HPDE6-E6E7 (cell line): Measurements from ENCODE around the gene LRP1B.
"Not testable (repeated sequence)": the region's sequence is repeated elsewhere in the genome, so short reads cannot be mapped to it uniquely, and the experiment has no call there.

Experiments used
- DNase-seq: peaks from one replicate; pipeline ENCODE4 v3.0.0; 2011; ENCODE audit warnings: missing footprints; ENCODE audit errors: extremely low spot score

LRP1B gene

DNA sequence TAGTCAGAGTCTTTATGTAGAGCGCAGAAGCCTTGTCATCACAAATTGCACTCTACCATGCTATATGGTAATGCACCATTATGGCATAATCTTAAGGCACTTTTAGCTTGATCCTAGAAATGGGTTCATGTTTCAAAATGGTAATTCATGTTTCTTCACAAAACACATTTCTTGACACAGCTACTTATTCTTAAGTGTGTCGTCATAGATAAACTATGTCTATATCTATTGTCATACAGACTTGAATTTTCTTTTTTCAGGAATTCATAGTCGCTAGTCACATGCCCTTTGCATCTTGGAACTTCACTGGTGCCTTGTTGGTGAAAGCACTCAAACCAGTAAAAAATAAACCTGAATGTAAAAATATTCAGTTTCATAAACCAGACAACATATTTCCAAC lies 1578.2 kb downstream of the LRP1B start:
- no peak for DNase-seq

DNA sequence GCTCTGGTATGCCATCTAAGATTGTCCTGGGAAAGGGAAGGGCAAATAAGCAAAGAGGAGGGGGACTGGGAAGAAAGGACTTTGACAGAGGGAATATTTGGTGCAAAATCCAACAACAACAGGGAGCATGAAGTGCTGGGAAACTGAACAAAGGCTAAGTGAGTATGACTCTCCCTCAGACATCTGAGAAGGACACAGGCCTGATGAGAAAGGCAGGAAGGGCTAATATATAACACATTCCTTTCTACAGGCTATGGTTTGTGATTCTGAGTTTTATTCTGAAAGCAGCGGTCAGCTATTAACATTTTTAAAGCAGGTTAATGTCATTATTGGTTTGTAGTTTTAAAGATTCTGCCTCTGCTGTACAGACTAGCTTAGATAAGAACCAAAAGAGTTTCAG lies 1579.5 kb downstream of the LRP1B start:
- DNase-seq, result no peak

DNA sequence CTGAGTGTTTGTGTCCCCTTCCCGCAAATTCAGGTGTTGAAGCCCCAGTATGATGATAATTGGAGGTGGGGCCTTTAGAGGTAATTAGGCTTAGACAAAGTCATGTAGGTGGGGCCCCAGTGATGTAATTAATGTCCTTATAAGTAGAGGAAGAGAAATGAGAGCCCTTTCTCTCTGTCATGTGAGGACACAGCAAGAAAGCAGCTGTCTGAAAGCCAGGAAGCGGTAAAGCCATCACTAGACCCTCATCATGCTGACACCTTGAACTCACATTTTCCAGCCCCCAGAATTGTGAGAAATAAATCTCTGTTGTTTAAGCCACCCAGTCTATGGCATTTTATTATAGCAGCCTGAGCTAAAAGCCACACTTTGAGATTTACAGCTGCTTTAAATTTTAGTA lies 1580.0 kb downstream of the LRP1B start:
- DNase-seq, result no peak

DNA sequence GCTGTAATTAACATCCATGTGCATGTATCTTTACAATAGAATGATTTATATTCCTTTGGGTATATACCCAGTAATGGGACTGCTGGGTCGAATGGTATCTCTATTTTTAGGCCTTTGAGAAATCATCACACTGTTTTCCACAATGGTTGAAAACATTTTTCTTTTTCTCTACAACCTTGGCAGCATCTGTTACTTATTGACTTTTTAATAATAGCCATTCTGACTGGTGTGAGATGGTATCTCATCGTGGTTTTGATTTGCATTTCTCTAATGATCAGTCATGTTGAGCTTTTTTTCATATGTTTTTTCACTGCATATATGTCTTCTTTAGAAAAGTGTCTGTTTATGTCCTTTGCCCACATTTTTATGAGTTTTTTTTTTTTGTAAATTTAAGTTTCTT lies 1586.0 kb downstream of the LRP1B start:
- not testable (repeated sequence) for DNase-seq

DNA sequence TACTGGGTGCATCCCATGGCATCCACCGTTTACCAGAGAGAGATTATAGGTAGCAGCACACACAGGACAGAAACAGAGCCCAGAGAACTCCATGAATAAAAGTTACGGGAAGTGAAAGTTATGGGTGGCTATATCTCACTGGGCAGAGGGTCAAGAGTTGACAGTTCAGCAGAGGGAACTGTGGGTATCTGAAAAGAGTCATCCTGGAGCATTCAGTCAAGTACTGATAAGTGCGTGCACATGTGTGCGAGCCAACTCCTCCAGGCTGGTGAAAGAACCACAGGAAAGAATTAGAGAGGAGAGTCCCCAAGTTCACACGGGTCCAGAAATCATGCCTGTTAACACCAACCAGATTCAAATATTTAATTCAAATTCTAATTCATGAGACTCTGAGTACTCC lies 1588.2 kb downstream of the LRP1B start:
- DNase-seq, result no peak

DNA sequence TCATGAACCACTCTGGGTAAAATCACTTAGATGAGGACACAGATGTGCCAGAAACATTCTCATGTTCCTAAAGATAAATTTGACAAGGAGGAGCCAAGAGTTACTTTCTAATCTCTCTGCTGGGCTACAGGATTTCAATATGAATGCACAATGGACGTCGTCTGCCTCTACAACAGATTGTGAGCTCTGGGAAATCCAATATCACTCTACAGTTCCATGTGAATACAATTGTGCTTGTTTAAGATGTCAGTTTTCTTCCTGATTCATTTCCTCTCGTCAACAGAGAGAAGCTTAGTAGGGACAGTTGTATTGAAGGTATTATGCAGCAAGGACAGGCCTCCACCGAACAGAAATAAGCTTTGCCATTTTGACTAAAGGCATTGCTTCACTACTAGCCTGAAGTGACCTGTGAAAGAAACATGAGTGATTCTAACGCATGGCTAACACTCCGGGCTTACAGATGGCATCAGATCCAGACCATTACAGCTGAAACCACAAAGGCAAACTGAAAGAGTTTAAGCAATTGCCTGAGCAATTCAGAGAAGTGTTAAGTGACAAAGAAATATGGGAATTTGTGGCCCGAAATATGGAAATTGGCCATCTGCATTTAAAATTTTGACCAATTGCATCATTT lies 1591.5 kb downstream of the LRP1B start:
- DNase-seq, result no peak

DNA sequence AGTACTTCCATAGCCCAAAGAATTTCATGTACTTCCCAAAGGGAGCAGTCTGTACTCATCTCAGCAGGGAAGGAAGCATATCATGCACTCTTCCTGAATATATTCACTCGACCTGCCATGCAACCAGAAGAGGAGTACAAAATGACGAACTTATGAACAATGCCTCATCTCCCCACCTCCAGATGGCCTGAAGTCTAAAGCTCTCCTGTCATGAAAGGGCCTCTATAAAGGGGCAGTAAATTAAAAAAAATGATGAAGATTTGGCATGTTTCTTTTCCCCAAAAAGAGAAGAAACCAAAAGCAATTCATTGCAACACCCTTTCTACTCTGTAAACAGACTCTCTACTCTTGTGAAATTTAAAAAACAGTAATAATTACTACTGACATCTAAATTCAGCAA lies 1601.1 kb downstream of the LRP1B start:
- DNase-seq, result no peak

DNA sequence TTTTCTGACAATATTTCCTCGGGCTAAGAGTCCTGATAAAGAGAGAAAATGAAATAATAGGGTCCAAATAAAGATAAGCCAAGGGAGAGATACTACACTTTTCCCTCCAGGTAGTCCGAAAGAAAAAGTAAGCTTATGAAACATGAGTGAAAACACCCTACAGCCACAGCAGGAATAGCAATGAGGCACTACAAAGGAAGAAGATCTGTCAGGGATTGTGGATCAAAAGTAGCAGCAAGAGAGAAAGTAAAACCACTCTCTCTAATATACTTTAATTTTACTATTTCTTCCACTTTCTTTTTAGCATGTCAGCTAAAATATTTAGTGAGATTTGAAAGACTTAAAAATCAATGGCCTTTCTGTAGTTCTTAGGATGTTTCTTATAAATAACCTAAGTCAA lies 1601.8 kb downstream of the LRP1B start:
- no peak for DNase-seq

DNA sequence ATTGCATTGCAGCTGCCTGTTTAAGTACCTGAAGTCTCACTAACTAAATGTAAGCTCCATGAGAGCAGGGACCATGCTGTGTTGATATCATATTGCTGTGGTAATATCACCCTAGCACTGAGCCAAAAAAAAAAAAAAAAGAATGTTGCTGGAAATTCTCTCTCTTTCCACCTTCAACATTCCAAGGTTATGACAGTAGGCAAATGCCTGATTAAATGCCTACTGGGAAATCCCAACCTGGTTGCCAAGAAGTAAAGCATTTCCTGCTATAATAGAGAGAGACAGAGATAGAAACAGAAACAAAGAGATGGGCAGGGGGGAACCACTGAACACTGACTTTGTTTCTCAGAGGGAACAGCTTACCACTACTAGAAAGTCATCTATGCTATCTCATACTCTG lies 1604.2 kb downstream of the LRP1B start:
- no peak for DNase-seq

DNA sequence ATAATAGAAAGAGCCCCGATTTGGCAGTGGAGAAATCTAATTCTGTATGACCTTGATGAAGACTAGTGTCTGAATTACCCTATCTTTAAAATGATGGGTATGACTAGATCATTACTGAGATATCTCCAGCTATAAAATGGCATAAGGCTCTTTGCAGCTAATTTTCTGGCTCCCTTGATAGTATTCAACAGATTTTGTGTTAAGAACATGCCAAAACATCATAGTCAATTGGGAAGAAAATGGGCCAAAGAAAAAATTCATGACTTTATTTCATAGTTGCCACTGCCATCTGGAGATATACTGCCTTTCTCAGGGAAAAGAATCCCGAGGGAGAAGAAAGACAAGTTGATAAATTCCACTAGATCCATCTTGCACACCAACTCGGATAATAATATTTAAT lies 1618.7 kb downstream of the LRP1B start:
- DNase-seq, result no peak

DNA sequence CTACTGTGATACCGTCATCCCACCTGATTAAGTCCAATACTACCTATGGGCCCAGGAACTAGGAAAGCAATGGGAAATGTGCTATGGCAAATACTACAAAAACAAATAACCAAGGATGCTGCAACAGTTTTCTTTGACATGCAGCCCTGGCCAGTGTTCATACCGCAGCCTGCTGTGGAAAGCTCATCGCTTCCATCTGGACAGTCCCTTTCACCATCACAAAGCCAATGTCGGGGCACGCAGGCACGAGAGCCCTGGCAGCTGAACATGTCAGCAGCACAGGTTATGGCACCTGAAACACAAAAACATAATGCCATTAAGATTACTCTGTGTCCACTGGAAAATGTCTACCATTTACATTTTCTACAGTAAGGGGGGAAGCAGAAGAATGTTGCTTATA lies 1621.1 kb downstream of the LRP1B start:
- no peak for DNase-seq

DNA sequence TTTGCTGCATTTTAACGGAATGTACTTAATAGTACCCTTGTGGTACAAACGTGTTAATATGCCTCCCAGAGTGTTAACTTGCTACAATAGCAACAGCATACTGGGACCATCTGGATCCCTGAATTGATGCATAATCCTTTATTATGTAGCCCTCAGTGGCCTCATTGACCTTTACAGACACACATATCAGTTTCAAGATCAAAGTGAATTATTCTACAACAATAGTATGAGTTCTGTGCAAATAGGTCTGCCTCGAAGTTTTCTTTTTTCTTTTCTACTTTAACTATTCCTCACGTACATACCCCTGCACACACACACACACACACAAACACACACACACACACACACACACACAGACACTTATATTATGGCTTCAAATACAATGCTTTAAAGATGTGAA lies 1622.1 kb downstream of the LRP1B start:
- no peak for DNase-seq

DNA sequence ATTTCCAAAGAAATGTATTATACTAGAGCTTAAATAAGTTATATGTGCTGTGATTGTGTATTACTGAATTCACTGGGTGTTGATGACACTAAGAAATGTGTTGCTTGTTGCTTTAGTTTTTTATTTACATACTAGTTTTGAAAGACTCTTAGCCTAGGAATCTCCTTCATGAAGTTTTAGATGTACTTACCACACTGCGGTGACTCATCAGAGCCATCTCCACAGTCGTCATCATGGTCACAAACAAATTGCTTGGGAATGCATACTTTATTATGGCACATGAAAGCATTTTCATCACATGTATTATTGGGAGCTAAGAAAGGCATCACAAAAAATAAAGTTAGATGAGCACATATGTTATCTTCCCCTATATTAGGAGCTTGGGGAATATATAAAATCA lies 1624.2 kb downstream of the LRP1B start:
- DNase-seq, result peak; percentile 2

DNA sequence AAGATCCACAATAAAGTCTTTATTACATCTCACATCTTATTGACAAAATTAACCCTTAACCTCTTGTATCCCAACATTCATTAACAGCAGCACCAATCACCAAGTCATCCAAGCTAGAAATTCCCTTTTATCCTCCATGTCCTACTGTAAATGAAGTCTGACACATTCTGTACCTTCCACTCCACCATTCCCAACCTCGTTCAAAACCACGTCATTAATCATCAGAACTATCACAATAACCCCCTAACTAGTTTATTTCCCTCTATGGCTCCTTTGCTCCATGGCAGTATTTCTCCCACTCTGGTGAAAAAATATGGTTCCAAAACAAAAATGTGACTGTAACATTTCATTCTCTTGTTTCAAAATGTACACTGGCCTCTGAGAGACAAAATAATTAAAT lies 1626.2 kb downstream of the LRP1B start:
- DNase-seq, result no peak

DNA sequence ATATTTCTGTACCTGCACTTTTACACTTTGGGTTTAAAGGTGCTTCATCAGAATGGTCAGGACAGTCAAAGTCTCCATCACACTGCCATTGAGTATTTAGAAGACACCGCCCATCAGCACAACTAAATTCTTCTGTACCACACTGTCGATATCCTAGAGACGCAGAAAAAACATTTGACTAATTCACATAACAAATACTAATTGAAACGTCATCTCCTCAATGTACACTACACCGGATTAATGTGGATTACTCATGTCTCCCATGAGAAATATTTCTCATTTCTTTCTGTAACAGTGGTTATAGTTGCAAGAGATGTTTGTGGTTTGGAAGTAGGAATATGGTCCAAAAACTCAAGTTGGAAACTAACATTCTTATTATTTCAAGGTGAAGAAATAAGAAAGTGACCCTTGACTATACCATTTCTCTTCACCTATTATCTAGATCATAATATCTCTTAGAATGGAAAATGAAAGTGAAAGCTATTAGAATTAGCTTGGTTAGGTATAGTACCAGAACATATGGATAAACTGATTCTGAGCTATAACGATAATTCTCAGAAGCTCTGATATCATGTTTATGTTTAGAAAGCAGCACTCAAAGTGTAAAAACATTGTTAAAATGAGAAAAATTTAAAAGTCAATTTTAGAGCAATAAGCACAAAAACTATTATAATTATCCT lies 1627.7 kb downstream of the LRP1B start:
- DNase-seq, result peak; percentile 4

DNA sequence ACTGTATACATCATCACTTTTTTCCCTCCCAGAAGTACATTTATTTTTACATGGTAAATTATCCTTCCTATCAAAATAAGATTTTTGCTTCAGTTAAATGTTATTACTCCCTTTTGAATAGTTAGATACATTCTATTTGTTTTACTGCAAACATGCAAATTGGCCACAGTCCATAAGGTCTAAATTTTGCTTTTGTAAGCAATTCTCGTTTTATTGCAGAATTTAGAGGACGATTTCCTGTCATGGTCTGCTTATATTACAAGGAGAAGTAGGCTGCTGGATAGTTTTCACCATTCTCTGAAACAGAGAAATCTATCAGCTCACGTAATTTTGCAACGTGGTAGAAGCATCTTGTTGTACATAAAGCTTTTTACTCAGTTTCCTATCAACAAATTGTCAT lies 1632.5 kb downstream of the LRP1B start:
- DNase-seq, result no peak

DNA sequence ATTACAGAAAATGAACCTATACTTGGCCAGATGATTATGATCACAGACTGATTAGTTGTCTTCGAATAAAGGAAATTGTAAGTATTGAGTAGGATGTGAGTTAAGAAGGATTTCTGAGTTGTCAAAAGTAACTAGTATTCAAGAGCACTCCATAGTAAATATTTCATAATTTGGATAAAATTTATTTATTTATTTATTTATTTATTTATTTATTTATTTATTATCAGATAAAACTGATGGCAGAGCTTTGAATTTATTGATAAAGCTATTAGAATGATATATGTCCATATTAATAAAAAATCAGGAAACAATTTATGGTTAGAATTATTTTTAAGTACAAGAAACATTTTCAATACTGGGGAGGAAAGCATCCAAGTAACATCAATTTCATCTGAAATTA lies 1634.1 kb downstream of the LRP1B start:
- no peak for DNase-seq

DNA sequence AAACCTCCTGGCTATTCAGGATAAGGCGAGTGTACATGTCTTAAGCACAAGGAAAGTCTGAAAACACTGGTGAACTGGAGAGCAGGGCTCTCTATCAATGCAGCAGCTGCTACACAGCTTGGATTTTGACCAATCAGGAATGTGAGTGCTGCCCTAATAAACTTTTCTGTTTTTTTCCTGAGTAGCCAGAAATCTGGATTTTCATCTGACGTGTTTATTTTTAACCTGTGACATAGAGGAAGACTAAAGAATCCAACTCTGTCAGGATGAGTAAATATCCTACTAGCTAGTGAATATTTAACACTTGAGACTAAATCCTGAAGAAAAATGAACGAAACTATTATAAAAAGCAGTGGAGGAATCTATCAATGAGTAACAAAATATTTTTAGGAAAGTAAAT lies 1638.9 kb downstream of the LRP1B start:
- DNase-seq, result no peak

DNA sequence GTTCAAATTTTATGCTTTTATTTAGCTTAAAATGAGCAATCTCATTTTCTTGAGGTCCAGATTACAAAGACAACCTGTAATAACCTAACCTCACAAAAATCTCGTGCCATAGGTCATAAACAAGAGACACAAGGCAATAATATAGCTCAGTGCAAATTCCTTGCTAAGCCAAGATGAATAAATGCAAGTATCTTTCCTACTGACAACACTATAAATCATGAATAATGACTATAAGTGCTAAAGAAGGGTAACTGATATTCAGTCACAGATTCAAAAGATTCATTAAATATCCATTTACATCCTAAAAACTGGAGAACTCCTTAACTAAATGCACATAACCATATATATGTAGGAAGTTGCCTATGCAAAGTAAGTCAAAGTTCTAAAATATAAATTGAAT lies 1641.6 kb downstream of the LRP1B start:
- no peak for DNase-seq

DNA sequence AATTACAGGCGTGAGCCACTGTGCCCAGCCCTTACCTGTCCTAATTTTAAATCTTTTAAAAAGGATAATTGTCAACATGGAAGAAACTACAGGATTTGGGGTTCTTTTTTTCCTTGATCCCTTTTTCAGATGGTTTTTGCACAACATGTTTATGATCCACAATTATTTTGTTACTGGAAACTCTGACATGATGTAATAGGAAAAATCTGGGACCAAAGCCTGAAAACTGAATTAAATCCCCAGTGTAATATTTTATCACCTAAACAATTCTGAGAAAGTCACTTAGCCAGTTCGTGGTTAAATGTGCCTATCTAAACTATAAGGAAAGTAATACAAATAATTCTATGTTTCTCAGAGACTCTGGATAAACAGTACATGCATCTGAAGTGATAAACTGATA lies 1649.7 kb downstream of the LRP1B start:
- no peak for DNase-seq

DNA sequence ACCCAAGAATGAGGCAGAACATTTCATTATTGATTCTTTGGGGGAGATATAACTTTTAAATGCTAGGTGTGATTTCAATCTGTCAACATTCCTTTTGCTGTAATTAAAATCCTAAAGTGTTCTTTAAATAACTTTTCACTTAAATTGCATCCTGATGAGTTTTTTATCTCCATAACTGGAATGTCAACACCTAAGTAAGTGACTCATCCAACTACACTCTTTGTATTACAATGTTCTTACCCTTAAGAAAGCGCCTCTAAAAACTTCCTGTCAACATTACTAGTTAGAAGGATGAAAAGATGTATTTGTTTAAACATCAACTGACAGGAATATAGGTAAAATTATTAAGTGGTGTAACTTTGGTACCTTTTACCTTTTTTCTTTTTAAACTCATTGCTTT lies 1657.0 kb downstream of the LRP1B start:
- no peak for DNase-seq

DNA sequence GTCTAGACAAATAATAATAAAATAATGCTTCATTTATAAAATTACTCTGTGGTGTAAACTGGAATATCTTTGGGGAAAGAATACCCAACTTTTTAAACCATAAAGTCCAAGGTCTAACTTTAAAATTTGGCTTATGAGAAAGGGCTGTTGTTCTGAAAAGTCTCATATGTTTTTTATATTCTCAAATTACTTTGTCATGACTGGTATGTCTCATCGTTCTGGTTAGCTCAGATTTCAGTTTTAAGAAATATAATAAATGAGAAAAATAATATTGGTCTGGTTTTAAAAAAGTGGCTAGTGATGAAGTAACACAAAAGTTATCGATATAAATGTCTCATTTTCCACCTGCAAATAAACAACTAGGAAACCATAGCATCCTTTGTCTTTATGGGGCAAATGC lies 1658.1 kb downstream of the LRP1B start:
- no peak for DNase-seq

DNA sequence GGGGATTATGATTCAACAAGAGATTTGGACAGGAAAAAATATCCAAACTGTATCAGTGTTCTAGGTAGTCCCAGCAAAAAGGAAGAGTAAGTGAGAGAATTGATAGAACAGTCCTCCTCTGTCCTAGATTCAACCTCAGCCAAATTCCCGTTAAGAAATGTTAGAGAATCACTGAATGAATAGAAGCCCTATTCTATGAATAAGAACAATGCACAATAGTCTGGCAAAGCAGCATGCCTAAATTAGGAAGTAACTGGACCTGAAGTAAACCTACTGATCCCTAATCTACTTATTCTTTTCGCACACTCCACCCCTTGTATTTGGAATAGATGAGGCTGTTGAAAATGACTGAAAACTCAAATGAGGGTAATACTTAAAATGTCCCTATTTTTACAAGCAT lies 1665.5 kb downstream of the LRP1B start:
- DNase-seq, result no peak

DNA sequence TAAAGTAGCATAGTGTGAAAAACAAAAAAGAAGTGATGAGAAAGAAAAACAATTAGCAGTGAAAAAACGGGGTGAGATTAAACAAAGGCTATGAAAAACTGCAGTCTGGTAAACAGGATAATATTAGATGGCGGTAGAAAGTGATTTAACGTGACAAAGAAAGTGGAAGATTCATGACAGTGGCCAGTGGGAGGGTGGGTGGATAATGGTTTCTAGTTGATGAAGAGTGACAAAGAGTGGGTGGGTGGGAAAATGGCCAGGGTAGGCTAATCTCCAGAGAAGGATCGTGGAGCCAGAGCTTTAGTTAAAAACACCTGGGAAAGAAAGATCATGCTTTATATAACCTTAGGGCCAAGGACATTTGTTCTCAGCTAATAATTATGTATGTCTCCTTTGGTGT lies 1667.8 kb downstream of the LRP1B start:
- DNase-seq, result no peak
